ENCODE measurements around the gene LTO1.

GRCh38 chr11:69617220-69617619 is 57.9 kb downstream of the LTO1 start:
- no peak for TF ChIP-seq POLR2A (IDR thresholded peaks at IDR 0.05; ENCODE audit: insufficient read depth in 1 of 2, low read depth in 2 of 2, low read length in 2 of 2)
- TF ChIP-seq ZNF597 (CRISPR knock-in tag; IDR thresholded peaks at IDR 0.05): no peak
- TF ChIP-seq ZKSCAN1 (IDR thresholded peaks at IDR 0.05; ENCODE audit: low read length): no peak
- TF ChIP-seq CTCF (CRISPR knock-in tag; IDR thresholded peaks at IDR 0.05): no peak
- no peak for TF ChIP-seq MEIS1 (CRISPR knock-in tag; IDR thresholded peaks at IDR 0.05; ENCODE audit: borderline replicate concordance)
- TF ChIP-seq ELF4 (CRISPR knock-in tag; IDR thresholded peaks at IDR 0.05; ENCODE audit: borderline replicate concordance): no peak
- no peak for TF ChIP-seq SETDB1 (CRISPR knock-in tag; IDR thresholded peaks at IDR 0.05; ENCODE audit: borderline replicate concordance)
- TF ChIP-seq ZBTB49 (CRISPR knock-in tag; IDR thresholded peaks at IDR 0.05; ENCODE audit: borderline replicate concordance): no peak
- TF ChIP-seq ZBTB2 (CRISPR knock-in tag; IDR thresholded peaks at IDR 0.05; ENCODE audit: low read depth): no peak
- TF ChIP-seq SMARCE1 (IDR thresholded peaks at IDR 0.05; ENCODE audit: borderline replicate concordance): no peak
- TF ChIP-seq SP1 (IDR thresholded peaks at IDR 0.05): no peak
- TF ChIP-seq SP1 (CRISPR knock-in tag; IDR thresholded peaks at IDR 0.05): no peak
- TF ChIP-seq EZH2 (conservative IDR thresholded peaks at IDR 0.05; ENCODE audit: low read depth, low read length): no peak

Measured in HepG2 (cell line).